NCI-H2196 (cell line): ENCODE data around the gene TCAF1.
"Not testable (repeated sequence)": the region's sequence is repeated elsewhere in the genome, so short reads cannot be mapped to it uniquely, and the experiment has no call there.

ENCODE experiments used
- DNase-seq: peaks from one replicate; lab custom pipeline; 2025; ENCODE audit not compliant: unreplicated experiment; lab: John Stamatoyannopoulos, UW

TCAF1 gene

DNA sequence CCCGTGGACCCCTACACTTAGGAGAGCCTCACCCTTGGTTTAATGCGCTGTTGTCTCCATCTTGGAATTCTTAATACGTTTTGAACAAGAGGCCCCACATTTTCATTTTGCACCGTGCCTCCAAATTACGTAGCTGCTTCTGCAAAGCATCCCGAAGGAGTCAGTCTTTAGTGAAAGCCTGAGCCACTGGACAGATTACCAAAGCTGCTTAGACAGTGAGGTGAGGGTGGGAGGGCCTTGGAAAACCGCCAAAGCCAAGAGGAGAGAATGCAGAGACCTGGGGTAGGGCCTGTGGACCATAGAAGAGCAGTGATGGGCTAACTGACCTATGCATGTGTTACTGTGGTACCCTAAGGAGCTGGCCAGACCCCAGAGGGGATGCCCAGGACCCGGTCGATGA lies 4.2 kb upstream of the TCAF1 start:
- no peak for DNase-seq

DNA sequence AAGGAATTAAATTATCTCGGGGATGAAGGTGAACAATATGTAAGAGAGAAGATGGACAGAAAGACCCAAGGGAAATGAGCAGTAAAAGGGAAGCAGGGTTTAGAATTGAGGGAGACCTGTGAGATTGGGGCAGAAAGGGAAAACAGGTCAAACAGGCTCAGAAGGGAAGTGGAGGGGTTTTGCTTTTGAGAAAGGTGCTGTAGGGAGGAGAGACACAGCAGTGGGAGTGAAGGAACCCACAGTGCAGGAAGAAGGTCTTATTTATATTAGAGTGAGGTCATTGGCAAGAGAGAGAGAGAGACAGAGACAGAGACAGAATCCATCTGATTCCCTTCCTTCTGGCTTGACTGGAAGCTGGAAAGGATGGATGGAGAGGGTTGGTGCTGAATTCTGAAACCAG lies 3.5 kb upstream of the TCAF1 start:
- no peak for DNase-seq

DNA sequence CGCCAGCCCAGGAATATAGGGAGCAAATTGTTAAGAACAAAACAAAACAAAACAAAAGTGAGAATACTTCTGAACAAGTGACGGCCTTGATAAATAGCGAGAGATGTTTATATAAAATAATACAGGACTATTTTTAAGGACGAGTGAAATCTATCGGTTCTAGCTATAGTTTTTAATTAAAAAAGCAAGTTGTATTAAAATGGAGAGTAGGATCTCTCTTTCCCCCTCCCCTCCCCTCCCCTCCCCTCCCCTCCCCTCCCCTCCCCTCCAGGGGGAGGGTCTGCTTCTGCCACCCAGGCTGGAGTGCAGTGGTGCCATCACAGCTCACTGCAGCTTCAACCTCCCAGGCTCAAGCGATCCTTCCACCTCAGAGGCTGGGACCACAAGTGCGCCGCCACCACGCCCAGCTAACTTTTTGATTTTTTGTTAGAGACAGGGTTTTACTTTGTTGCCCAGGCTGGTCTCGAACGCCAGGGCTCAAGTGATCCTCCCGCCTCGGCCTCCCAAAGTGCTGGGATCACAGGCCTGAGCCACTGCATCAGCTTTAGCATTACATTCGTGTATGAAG lies 440 bp upstream of the TCAF1 start:
- no peak for DNase-seq

GRCh38 chr7:143901332-143901667 lies 676 bp downstream of the TCAF1 start:
- DNase-seq: peak; percentile 26

DNA sequence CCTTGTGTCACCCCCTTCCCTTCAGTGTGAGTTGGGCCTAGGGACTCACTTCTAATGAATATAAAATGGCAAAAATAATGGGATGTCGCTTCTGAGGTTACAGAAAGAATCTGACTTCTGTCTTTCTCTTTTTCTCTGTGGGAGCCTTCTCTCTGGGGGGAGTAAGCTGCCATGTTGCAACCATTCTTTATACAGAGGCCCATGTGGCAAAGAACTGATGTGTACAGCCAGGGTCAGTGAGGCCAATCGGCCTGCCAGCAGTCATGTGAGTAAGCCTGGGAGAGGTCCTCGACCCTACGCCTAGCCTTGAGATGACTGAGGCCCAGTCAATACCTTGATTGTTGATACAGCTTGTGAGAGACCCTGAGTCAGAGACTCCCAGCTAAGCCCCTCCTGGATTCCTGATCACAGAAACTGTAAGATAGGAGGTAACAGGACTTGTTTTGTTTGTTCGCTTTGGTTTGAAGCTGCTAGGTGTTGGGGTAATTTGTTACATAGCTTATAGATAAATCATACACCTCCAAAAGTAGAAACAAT lies 1.7 kb downstream of the TCAF1 start:
- no peak for DNase-seq

GRCh38 chr7:143898810-143899209 lies 3.2 kb downstream of the TCAF1 start:
- no peak for DNase-seq

DNA sequence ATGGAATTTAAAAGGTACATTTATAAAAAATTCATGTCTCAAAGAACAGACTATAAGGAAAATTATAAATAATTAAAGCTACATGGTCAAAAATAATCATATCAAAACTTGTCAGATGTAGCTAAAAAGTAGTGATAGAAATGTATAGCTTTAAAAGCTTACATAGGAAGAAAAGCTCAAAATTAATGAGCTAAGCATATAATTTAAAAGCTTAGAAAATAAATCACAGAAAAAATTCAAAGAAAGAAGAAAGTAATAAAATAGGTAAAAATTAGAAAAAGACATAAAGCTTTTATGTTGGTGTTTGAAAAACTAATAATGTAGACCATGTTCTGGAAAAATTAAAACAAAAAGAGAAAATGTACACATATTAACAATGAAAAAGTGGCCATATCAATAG lies 5.3 kb downstream of the TCAF1 start:
- no peak for DNase-seq

GRCh38 chr7:143892527-143893300 lies 9.3 kb downstream of the TCAF1 start:
- DNase-seq: no peak

DNA sequence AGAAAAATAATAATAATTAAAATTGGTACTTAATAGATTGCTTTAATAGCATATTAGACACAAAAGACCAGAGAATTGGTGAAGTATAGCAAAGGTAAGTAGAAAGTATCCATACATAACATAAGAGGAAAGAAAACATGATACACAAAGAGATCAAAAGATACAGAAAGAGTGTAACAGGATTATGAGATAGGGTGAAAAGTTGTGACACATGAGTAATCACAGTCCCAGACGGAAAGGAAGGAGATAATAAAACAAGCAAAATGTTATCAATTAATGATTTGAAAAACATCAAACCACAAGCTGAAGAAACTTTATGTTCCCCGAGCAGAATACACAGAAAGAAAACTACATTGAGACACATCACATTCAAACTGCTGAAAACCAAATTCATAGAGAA lies 10.5 kb downstream of the TCAF1 start:
- DNase-seq: no peak

- DNase-seq: no peak
Measured at GRCh38 chr7:143890558-143890957, 11.4 kb downstream of the TCAF1 start.

DNA sequence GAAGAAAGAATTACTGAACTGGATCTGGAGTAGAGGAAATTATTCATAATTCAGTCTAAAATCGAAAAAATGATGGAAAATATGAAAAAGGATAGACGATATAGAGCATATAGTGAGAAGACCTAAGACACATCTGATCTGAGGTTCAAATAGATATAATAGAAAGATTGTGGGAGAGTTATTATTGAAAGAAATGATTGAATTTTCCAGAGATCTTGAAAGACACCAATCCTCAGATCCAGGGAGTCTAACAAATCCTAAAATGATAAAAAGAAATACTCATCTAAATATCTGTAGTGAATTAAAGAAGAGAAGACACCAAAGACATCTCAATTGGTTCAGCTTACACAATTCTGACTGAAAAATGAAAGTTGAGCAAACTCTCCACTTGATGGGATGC lies 12.9 kb downstream of the TCAF1 start:
- no peak for DNase-seq

DNA sequence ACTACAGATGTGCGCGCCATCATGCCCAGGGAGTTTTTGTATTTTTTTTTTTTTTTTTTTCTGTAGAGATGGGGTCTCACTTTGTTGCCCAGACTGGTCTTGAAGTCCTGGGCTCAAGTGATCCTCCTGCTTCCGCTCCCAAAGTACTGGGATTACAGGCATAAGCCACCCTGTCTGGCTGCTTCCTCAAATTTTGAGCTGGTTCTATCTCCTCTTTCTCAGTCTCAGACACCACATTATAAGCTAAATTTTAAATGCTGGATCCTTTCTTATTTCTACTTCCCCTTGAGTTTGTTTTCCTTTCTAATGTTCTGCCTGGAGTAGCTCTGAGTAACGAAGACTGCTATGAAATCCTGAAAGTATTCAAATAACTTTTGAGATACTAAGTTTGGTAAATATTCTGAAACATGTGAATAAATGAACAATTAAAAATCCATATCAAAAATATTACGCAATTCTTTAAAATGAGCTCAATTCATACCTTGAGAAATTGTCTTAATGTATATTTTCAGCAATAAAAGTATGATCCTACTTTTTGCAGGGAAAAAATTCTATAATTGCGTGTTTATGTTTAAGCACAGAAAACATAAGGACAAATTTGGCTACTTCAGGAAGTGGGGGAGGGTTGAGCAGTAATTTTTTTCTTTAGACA lies 15.0 kb downstream of the TCAF1 start:
- DNase-seq: no peak

GRCh38 chr7:143885951-143886350 lies 16.0 kb downstream of the TCAF1 start:
- DNase-seq: no peak

DNA sequence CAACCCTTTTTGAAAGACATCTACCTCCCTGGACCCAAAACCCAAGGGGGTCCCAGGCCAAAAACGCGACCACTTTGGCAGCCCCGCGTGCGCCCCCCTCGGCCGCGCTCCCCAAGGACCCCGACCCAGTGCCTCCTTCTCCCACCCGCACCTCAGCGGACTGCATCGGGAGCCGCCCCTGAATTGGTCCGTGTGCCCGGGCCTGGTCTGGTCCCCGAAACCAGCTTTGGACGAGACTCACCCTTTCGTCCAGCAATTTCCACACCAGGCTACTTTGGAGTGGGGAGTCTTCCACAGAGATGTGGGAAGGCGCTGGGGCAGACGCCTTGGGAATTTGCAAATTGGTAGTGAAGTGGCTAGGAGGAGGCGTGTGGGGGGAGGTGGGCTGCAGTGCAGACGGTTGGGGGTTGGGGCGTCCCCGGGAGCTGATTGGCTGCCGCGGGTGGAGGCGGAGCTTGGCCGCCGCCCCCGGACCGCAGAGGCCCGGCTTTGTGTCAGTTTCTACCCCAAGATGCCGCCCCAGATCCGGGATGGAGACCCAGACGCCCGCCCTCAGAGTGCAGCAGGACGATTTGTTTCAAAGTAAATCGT lies 16.9 kb downstream of the TCAF1 start:
- DNase-seq: no peak

GRCh38 chr7:143884241-143884968 lies 17.6 kb downstream of the TCAF1 start:
- no peak for DNase-seq

- peak; percentile 36 for DNase-seq
Measured at GRCh38 chr7:143882604-143883078, 19.3 kb downstream of the TCAF1 start.

DNA sequence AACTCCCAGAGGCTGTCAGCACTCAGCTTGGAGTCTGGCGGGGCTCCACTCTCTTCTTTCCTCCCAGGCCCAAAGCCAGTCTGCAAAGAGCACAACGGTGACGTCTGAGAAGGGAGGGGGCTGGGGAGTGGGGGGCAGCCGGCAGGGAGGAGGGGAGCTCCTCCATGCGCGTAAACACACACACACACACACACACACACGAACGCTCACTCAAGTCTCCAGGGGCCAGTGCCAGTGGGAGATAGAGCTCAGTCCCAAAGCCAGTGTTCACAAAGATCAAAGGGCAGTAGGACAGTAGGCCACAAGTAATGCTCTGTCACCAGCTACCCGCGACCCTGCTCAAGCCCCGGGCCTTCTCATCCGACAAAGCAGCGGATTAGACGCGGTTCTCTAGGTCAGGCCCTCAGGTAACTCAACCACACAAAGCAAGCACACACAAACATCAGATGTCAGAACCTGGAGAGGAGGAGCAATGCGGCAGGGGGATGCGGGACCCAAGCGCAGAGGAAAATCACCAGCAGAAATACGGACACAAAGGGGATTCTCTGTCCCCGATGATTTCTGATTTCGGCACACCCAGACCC lies 19.9 kb downstream of the TCAF1 start:
- DNase-seq: peak; percentile 26

GRCh38 chr7:143878884-143879283 lies 23.1 kb downstream of the TCAF1 start:
- DNase-seq: no peak

GRCh38 chr7:143877098-143877497 lies 24.9 kb downstream of the TCAF1 start:
- DNase-seq: no peak

GRCh38 chr7:143876218-143876617 lies 25.8 kb downstream of the TCAF1 start:
- no peak for DNase-seq

- not testable (repeated sequence) for DNase-seq
Measured at GRCh38 chr7:143873242-143873641, 28.7 kb downstream of the TCAF1 start.
